Measurements from ENCODE around the gene TMEFF2.

The TMEFF2 gene

GRCh38 chr2:191950132-191950874 lies 244.4 kb downstream of the TMEFF2 start:
- 0 out of 2 replicates have a peak overlapping the region, but pooled peaks have one; percentile 5 for H3K27ac ChIP-seq
- TF ChIP-seq CTCF (IDR thresholded peaks at IDR 0.05) = no peak
- no peak for TF ChIP-seq ZFX (IDR thresholded peaks at IDR 0.05; ENCODE audit: borderline replicate concordance)

GRCh38 chr2:191947235-191947634 lies 247.5 kb downstream of the TMEFF2 start:
- TF ChIP-seq CTCF (IDR thresholded peaks at IDR 0.05) = no peak
- TF ChIP-seq ZFX (IDR thresholded peaks at IDR 0.05; ENCODE audit: borderline replicate concordance) = no peak
- H3K27ac ChIP-seq = no peak overlapping the region

GRCh38 chr2:191946471-191947182 lies 248.1 kb downstream of the TMEFF2 start:
- H3K27ac ChIP-seq = no peak overlapping the region
- TF ChIP-seq CTCF (IDR thresholded peaks at IDR 0.05) = no peak
- TF ChIP-seq ZFX (IDR thresholded peaks at IDR 0.05; ENCODE audit: borderline replicate concordance) = no peak

- TF ChIP-seq ZFX (IDR thresholded peaks at IDR 0.05; ENCODE audit: borderline replicate concordance) (no peak), CTCF (IDR thresholded peaks at IDR 0.05) (no peak)
- H3K27ac ChIP-seq = no peak overlapping the region
Observed at GRCh38 chr2:191945623-191946022, 249.1 kb downstream of the TMEFF2 start.

GRCh38 chr2:191942739-191943103 lies 252.0 kb downstream of the TMEFF2 start:
- no peak for TF ChIP-seq CTCF (IDR thresholded peaks at IDR 0.05)
- TF ChIP-seq ZFX (IDR thresholded peaks at IDR 0.05; ENCODE audit: borderline replicate concordance) = no peak
- H3K27ac ChIP-seq = no peak overlapping the region

GRCh38 chr2:191942090-191942738 lies 252.5 kb downstream of the TMEFF2 start:
- no peak overlapping the region for H3K27ac ChIP-seq
- no peak for TF ChIP-seq ZFX (IDR thresholded peaks at IDR 0.05; ENCODE audit: borderline replicate concordance)
- TF ChIP-seq CTCF (IDR thresholded peaks at IDR 0.05) = no peak

Data from 22Rv1 (cell line).